ENCODE data around the gene FGF4.

The FGF4 gene

DNA sequence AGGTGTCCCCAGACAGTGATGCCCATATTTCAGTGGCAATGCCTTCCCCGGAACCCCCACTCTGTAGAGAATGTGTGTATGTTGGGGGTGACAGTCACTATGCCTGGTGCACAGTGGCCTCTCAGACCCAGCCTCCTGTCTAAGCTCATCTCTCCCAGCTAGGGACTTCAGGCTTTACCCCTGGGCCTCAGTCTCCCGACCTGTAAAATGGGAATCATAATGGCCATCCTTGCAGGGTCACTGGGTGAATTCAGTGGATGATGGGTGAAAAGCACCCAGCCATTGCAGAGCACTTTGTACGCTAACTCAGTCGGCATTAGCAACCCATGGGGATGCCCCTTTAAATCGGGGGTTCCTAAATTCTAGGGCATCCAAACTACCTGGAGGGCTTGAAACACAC is 25.1 kb upstream of the FGF4 start:
- DNase-seq: no peak
- no peak for TF ChIP-seq GATA1 (IDR thresholded peaks at IDR 0.05; ENCODE audit: low read depth, low read length)
- no peak for TF ChIP-seq POLR2A (IDR thresholded peaks at IDR 0.05; ENCODE audit: low read length)

DNA sequence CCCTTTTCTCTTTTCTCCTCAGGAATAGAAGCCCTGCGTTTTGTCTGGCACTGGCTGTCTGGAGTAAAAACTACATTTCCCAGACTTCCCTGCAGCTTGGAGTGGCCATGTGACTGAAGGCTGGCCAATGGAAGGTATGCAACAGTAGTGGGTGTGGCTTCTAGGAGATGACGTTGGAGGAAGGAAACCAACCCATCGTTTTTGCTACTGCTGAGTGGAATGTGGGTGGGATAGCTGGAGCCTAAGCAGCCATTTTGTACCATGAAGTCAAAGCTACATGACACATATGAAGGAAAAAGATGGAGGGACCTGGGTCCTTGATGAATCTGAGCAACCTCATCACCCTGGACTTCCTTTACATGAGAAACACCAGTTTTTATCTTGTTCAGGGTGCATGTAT is 24.4 kb upstream of the FGF4 start:
- peak; percentile 23 to 30 for DNase-seq
- TF ChIP-seq GATA1 (IDR thresholded peaks at IDR 0.05; ENCODE audit: low read depth, low read length) (no peak), POLR2A (IDR thresholded peaks at IDR 0.05; ENCODE audit: low read length) (no peak)

DNA sequence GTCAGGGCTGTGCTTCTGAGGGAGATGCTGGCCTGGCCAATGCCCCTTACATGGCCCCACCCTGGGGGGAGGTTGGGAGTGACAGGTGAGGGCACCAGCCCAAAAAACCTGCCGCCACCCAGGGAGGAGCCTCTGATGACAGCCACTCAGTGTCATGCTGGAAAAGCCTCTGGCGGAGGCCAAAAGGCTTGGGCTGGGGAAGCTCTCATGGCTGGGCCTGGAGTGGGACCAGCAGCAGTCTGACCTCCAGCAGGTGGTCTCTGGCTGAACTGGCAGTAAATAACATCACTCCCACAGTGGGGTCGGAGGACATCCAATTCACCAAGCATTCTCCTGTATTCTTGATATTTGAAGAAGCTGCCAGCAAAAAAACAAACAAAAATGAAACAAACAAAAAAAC is 24.0 kb upstream of the FGF4 start:
- DNase-seq: no peak
- TF ChIP-seq POLR2A (IDR thresholded peaks at IDR 0.05; ENCODE audit: low read length) (no peak), GATA1 (IDR thresholded peaks at IDR 0.05; ENCODE audit: low read depth, low read length) (no peak)

DNA sequence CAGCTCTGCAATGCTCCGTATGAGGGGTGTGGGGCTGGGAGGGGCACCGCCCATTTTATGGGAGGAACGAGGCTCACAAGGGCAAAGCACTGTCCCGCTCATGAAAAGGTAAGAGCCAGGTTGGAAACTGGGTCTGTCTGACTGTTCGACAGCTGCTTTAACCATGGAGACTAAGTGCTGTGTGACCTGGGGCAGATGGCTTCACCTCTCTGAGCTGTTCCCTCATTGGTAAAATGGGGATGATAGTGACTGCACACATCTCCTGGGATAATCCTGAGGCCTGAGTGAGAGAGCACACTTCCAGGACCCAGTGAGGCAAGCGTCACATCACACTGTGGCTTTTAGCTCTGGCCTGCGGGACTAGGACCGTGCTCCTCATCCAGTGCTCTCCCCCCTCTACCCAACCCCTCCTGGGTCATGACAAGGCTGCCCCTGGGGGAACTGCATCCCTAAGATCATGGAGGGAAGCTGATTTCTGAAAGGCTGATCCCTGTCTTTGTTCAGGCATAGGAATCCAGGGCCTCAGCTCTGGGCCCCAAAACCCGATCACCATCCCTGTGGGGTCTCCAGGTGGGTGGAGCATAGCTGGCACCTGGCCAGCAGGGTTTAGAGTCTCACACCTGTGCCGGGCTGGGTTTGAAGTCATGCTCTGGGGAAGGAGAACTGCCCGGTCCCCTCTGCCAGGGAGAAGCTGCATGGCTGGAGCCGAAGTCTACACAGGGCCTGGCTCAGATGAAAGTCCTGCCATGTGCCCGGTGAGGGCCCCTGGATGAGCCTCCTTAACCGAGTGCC is 22.8 kb upstream of the FGF4 start:
- TF ChIP-seq GATA1 (IDR thresholded peaks at IDR 0.05; ENCODE audit: low read depth, low read length) (no peak), POLR2A (IDR thresholded peaks at IDR 0.05; ENCODE audit: low read length) (no peak)
- DNase-seq: no peak

DNA sequence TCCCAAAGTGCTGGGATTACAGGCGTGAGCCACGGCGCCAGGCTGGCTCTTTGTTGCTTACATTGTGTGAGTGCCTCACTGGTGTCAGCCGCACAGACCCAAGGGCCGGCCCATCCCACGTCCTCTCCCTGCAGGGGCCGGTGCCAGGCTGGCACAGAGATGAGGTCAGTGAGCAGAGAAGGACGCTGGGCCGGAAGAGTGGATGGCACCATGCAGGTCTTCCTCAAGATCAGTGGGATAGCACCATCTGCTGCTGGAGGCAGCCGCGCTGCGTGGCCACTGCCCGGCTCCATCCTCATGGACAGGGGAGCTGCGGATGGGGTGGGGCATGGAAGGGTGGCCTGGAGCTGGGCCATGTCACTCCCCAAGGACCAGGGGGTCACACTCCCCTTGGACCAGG is 22.0 kb upstream of the FGF4 start:
- no peak for DNase-seq

DNA sequence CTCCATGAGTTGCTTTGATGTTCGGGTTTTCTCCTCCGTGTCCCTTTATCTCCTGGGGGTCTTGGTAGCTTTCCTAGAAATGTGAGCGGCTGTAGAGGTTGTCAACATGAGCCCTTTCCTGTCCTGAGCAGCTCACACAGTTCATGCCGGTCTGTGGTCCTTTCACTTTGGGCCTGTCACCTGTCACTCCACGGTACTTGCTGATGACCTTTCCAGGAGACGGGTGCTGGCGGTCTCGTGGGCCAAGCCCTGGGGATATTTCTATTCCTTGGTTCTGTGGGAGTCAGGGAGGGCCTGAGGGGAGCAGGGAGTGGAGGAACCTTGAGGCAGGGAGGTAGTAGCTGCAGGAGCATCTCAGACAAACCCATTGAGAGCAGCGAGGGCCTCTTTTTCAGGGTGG is 20.9 kb upstream of the FGF4 start:
- DNase-seq: no peak
- TF ChIP-seq POLR2A (IDR thresholded peaks at IDR 0.05; ENCODE audit: low read length) (no peak), GATA1 (IDR thresholded peaks at IDR 0.05; ENCODE audit: low read depth, low read length) (no peak)

More for the DNA sequence above, 22.0 kb upstream of the FGF4 start:
- no peak for TF ChIP-seq POLR2A (IDR thresholded peaks at IDR 0.05; ENCODE audit: low read length)
- TF ChIP-seq GATA1 (IDR thresholded peaks at IDR 0.05; ENCODE audit: low read depth, low read length): no peak

DNA sequence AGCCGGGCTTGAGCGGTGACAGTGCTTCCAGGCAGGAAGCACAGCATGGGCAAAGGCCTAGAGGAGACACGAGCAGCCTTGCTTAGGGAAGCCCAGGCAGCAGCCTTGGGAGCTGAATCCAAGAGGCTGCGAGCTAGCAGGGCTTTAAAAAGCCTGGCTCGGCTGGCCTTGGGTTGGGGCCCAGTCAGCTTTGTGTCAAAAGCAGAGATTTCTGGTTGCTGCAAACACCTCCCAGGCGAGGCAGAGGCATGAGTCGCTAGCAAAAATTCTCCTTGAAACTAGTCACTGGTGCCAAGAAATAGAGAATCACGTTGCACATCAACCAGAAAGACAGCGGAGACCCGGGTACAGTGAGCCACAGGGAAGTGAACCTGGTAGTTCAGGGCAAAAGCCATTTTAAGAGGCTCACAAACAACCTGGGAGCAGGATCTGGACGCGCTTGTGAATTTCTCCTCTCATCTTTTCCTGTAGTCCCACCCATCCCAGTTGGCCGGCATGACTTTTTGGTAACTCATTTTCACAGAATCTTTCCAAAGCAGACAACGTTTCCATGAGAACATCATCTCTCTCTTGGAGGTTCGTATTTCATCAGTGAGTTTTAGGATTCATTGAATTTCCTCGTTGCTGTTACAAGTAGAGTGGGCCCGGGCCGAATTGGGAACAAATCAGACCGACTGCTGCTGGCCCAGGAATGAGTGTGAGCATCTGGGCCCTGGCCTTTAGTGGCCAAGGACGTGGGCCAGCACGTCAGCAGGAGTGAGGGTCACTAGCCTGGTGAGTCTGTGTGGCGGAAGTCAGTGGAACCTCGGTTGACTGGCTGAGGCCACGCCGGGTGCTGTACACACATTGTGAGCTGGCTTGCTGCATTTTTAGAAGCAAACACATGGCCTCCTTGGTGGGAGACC is 16.4 kb upstream of the FGF4 start:
- DNase-seq: no peak

DNA sequence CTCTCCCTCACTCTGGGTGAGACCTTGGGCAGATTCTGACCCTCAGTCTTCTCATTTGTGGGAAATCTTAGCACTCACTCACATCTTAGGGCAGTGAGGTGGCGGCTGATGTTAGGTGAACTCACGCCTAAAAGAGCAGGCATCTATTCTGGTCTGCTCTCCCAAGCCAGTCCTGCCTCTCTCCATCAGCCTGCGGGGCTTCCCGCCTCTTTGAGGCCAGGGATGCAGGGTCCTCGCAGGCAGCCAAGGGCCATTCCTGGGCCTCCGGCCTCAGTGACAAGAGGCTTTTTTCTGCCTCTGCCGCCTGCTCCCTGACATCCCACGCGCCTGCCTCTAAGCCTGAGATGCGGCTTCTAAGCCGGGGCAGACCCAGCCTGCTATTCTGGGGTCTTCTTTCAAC is 13.8 kb upstream of the FGF4 start:
- no peak for DNase-seq
- TF ChIP-seq POLR2A (IDR thresholded peaks at IDR 0.05; ENCODE audit: low read length) (no peak), GATA1 (IDR thresholded peaks at IDR 0.05; ENCODE audit: low read depth, low read length) (no peak)

More for the DNA sequence above, 16.4 kb upstream of the FGF4 start:
- TF ChIP-seq POLR2A (IDR thresholded peaks at IDR 0.05; ENCODE audit: low read length): no peak
- no peak for TF ChIP-seq GATA1 (IDR thresholded peaks at IDR 0.05; ENCODE audit: low read depth, low read length)

DNA sequence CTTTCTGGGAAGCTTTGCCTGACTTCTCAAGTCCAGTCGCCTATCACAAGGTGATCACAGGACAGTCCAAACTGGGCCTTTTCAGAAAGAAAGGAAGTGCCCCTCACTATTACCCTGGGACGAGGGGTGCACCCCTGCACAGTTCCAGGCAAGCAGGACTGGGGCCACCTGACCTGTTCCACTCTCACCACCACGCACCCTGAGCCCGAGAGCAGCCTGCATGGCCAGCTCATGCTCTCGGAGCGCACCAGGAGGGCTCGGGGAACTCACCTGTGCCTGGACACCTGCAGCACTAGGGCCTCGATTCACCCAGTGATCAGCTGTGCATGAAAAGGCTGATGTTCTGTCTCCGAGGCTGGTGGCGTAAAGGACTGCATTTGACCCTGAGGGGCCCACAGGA is 12.8 kb upstream of the FGF4 start:
- DNase-seq: no peak
- TF ChIP-seq POLR2A (IDR thresholded peaks at IDR 0.05; ENCODE audit: low read length): no peak
- TF ChIP-seq GATA1 (IDR thresholded peaks at IDR 0.05; ENCODE audit: low read depth, low read length): no peak

DNA sequence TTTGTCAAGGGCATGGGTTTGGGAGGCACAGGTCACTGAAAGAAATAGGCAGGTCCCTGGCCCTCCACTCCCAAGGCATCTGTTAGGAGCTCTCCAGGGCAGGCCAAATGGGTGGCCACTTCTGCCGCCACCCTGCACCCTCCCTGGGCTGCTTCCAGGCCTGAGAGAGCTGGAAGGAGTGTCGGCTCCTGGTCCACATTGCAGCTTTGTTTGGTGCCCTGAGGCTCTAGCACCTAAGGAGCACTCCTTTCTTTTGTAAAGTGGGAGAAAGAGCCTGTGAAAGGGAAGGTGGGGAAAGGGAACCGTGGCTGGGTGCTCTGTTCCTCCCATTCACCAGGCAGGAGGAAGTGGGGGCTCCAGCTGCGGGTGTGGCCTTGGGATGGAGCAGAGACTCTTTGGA is 12.3 kb upstream of the FGF4 start:
- no peak for DNase-seq
- no peak for TF ChIP-seq GATA1 (IDR thresholded peaks at IDR 0.05; ENCODE audit: low read depth, low read length)

DNA sequence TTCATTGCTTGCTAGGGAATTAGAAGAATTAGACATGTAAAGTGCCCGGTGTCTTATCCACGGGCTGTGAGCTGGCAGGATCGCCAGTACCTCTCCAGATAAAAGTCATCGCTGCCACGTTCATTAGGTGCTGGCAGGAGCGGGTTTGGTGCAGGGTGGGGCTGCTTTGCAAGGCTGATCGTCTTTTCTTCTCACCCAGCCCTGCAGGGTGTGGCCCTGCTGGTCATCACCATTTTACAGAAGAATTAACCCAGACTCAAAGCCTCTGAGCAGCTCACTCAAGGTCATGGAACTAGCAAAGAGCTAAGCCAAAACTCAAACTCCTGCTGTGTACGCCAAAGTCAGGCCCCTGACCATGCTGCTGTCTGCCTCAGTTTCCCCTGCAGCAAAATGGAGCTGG is 6.1 kb upstream of the FGF4 start:
- TF ChIP-seq POLR2A (IDR thresholded peaks at IDR 0.05; ENCODE audit: low read length): no peak
- TF ChIP-seq GATA1 (IDR thresholded peaks at IDR 0.05; ENCODE audit: low read depth, low read length): no peak

DNA sequence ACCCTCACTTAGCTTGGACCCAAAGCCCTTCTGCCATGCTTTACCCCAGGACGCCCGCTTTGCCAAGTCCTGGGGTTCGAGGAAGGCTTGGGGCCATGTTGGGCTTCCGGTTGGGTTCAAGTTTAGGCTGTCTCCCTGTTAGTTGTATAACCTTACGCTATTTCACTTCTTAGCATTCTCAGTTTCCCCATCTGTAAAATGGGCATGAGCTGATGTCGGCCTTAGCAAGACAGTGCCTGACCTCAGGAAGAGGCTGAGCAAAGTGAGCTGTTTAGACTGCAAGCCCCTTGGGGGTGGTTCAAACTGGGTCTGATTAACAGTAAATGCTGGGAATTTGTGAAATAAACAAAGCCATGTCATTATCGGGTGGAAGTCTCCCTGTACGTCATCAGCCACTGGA is 3.2 kb upstream of the FGF4 start:
- no peak for TF ChIP-seq POLR2A (IDR thresholded peaks at IDR 0.05; ENCODE audit: low read length)
- TF ChIP-seq GATA1 (IDR thresholded peaks at IDR 0.05; ENCODE audit: low read depth, low read length): no peak
- DNase-seq: no peak

More for the DNA sequence above, 6.1 kb upstream of the FGF4 start:
- no peak for DNase-seq

DNA sequence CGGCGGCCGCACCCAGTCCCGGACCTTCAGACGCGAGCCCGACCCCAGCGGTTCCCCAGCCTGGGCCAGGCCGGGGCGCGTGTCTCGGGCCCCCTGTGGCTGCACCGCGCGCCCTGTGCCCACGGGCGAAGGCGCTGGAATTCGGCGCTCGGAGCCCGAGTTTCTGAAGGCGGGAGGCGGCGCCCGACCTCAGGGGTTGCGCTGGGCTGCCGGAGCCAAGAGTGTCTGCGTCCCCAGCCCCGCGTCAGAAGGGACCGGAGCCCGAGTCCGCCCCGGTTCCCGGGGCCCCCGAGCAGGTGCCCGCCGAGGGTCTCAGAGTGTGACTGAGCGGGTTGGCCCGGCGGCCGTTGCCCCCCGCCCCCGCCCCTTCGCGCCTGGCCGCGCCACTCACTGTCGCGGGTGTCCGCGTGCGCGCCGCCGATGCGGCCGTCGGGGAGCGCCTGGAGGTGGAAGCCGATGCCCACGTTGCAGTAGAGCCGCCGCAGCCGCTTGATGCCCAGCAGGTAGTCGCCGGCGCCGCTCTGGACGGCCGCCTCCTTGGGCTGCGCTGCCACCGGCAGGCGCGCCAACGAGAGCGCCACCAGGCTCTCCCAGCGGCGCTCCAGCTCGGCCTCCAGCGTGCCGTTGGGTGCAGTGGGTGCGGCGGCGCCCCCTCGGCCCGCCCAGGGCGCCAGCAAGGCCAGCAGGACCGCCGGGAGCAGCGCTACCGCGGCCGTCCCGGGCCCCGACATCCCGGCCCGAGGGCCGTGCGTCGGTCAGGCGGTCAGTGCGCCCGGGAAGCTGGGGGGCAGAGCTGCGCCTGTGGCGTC is 583 bp downstream of the FGF4 start:
- TF ChIP-seq GATA1 (IDR thresholded peaks at IDR 0.05; ENCODE audit: low read depth, low read length) (no peak), POLR2A (IDR thresholded peaks at IDR 0.05; ENCODE audit: low read length) (no peak)
- no peak for DNase-seq

Measured in erythroblast (primary cell).